Smooth muscle cell (in vitro differentiated cells): ENCODE measurements around the gene CHST15. TPM values are rescaled to one million over a fixed set of nuclear protein-coding genes. Genes with fewer than 3 reads are reported as not detected.

ENCODE experiments used
- DNase-seq: peaks from one replicate; lab custom pipeline; 2025; ENCODE audit not compliant: unreplicated experiment; lab: John Stamatoyannopoulos, UW
- H2AFZ ChIP-seq: fragments of 200-600 bp; sonication (generic); 2 replicates; pipeline ENCODE4 v1.6.0; 2016; ENCODE audit warnings: antibody characterized with exemption, low read depth, mild to moderate bottlenecking
- H3F3A ChIP-seq: fragments of 200-600 bp; sonication (generic); 2 replicates; pipeline ENCODE4 v1.6.0; 2017; ENCODE audit warnings: antibody characterized with exemption, low read depth
- H3K27ac ChIP-seq: fragments of 200-600 bp; sonication (generic); 2 replicates; pipeline ENCODE4 v1.5.1; 2016; ENCODE audit warnings: low read depth, mild to moderate bottlenecking
- H3K27me3 ChIP-seq: fragments of 200-600 bp; sonication (generic); 2 replicates; pipeline ENCODE4 v1.6.1; 2016; ENCODE audit warnings: low read depth, mild to moderate bottlenecking
- H3K36me3 ChIP-seq: fragments of 200-600 bp; sonication (generic); 2 replicates; pipeline ENCODE4 v1.5.1; 2016; ENCODE audit warnings: low read depth
- H3K4me1 ChIP-seq: fragments of 200-600 bp; sonication (generic); 2 replicates; pipeline ENCODE4 v1.5.1; 2016; ENCODE audit warnings: low read depth
- H3K4me2 ChIP-seq: fragments of 200-600 bp; sonication (generic); 2 replicates; pipeline ENCODE4 v1.6.0; 2016; ENCODE audit warnings: mild to moderate bottlenecking
- H3K4me3 ChIP-seq: fragments of 200-600 bp; sonication (generic); 2 replicates; pipeline ENCODE4 v1.5.1; 2016; ENCODE audit warnings: mild to moderate bottlenecking
- H3K79me2 ChIP-seq: fragments of 200-600 bp; sonication (generic); 2 replicates; pipeline ENCODE4 v1.6.0; 2016; ENCODE audit warnings: low read depth, mild to moderate bottlenecking
- H3K9ac ChIP-seq: fragments of 200-600 bp; sonication (generic); 2 replicates; pipeline ENCODE4 v1.6.0; 2016; ENCODE audit warnings: low read depth
- H3K9me3 ChIP-seq: fragments of 200-600 bp; sonication (generic); replicated peaks from 2 replicates; pipeline ENCODE4 v1.5.1; 2016; ENCODE audit warnings: low read depth
- H4K20me1 ChIP-seq: fragments of 200-600 bp; sonication (generic); 2 replicates; pipeline ENCODE4 v1.6.0; 2016; ENCODE audit warnings: low read depth
- WGBS: methylation state at CpG from one replicate; pipeline ENCODE4 v1.1.7; 2016; ENCODE audit warnings: low lambda C conversion rate; 5-methylcytosine and 5-hydroxymethylcytosine counted together
- polyA plus RNA-seq: library from polyadenylated mRNA; unstranded; fragments of >200 nt; fragmentation: Nextera tagmentation; extraction: Ambion mirVana; gene quantifications from 2 replicates; pipeline ENCODE4 v1.2.1, GENCODE V29; 2016
- total RNA-seq: library from RNA; depleted of rRNA; stranded (reverse); fragments of >200 nt; gene quantifications from 2 replicates; pipeline ENCODE4 v1.2.3, GENCODE V29; 2014
- TF ChIP-seq, protein P1 (sequence below): fragments of 200-600 bp; sonication (generic); IDR thresholded peaks from 2 replicates; pipeline ENCODE4 v1.5.1; 2017; ENCODE audit warnings: borderline replicate concordance, mild to moderate bottlenecking, antibody characterized with exemption; ENCODE audit not compliant: insufficient read depth, poor library complexity, severe bottlenecking

The CHST15 gene
- total and polyA plus RNA-seq, 2 experiments from 2014 or later, result 14.1 to 20.4 TPM

DNA sequence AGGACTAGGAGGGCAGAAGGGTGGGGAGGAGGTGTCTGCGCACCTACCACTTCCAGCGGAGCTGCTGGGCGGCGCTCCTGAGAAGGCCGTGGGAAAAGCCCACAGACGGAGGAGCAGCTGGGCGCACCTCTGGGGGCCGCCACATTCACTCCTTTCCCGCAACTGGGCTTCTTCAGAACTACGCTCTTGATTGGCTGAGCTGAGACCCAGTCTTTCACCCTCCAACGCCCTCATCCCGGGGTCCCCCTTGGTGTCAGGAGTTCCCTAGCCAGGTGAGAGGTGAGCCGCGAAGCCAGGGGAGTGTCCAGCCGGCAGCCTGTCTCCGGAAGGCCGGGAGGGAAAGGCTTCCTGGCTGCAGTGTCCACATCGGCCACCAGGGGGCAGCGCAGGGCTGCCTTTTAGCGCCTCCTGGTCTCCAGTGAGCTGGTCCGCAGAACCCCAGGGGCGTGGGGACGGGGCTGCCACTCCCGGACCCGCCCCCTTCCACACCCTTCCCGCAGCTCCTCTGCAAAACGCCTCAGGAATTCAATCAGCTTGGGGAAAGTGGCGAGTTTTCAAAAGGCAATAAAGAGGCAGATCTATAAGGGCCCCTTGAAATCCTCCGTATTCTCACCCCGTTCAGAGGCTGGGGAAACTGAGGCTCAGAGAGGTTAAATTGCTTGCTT is 98.8 kb downstream of the CHST15 start:
- TF ChIP-seq, protein P1, sequence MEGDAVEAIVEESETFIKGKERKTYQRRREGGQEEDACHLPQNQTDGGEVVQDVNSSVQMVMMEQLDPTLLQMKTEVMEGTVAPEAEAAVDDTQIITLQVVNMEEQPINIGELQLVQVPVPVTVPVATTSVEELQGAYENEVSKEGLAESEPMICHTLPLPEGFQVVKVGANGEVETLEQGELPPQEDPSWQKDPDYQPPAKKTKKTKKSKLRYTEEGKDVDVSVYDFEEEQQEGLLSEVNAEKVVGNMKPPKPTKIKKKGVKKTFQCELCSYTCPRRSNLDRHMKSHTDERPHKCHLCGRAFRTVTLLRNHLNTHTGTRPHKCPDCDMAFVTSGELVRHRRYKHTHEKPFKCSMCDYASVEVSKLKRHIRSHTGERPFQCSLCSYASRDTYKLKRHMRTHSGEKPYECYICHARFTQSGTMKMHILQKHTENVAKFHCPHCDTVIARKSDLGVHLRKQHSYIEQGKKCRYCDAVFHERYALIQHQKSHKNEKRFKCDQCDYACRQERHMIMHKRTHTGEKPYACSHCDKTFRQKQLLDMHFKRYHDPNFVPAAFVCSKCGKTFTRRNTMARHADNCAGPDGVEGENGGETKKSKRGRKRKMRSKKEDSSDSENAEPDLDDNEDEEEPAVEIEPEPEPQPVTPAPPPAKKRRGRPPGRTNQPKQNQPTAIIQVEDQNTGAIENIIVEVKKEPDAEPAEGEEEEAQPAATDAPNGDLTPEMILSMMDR, result peak; percentile 98
- peak overlapping the region; percentile 85 for H3K4me2 ChIP-seq
- WGBS, result 16% methylated on average over 27 of the region's 30 CpGs
- H3F3A ChIP-seq, result peaks cover 5% of the 10 kb centered on the region
- no peaks in the 10 kb centered on the region for H4K20me1 ChIP-seq
- peak overlapping the region; percentile 28 for H3K9ac ChIP-seq
- peak overlapping the region; percentile 28 for H2AFZ ChIP-seq
- peak; percentile 84 for DNase-seq
- H3K79me2 ChIP-seq, result no peaks in the 10 kb centered on the region
- no peaks in the 10 kb centered on the region for H3K36me3 ChIP-seq
- peaks cover 5% of the 10 kb centered on the region for H3K4me1 ChIP-seq
- peaks cover 6% of the 10 kb centered on the region for H3K27me3 ChIP-seq
- no peaks in the 10 kb centered on the region for H3K9me3 ChIP-seq
- peak overlapping the region; percentile 41 for H3K4me3 ChIP-seq
- peak overlapping the region; percentile 92 for H3K27ac ChIP-seq

DNA sequence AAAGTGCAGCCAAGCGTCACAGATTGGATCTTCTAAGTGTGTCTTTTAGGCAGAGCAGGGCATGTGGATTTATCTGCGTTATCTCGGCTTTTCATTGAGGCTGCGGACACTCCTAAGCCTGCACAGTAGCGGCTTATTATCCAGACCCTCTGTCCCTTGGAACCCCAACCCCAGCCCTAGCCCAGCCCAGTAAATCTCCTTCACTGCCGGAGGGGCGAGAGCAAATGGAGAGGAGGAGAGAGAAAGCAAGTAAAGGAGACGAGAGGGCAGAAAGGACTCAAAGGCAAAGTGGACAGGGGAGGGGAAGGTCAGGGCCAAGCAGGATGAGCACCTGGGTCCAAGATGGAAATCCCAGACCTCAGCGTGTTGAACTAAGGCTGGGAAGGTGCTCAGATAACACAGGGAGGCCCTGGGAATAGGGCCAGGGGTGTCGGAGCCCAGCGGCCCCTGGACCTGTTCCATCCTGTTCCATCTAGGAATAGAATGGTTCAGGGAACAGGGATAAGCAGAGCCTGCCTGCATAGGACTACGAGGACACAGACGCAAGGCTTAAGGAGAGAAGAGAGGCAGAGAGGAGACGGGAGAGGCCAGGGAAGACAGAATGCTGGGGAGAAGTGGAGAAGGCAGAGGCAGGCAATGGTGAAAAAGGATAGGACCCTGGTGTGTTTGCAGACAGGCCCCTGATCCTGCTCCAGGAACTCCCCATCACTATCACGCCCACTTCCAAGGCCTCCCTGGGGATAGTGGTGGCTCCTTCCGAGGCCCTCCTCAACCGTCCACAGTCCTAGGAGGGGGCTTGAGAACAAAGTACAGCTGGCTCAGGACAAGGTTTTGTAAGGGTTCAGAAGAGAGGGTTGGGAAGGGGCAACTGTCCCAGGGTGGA is 99.6 kb downstream of the CHST15 start:
- TF ChIP-seq, protein P1, result no peak
- no peak for DNase-seq
- Histone ChIP-seq H3K27me3 (peaks cover 6% of the 10 kb centered on the region), H3K4me3 (no peak overlapping the region), H3K9ac (no peak overlapping the region), H2AFZ (no peak overlapping the region), H3K36me3 (no peaks in the 10 kb centered on the region), H4K20me1 (no peaks in the 10 kb centered on the region), H3K79me2 (no peaks in the 10 kb centered on the region), H3F3A (peaks cover 5% of the 10 kb centered on the region), H3K4me2 (peak overlapping the region; percentile 85), H3K4me1 (peaks cover 5% of the 10 kb centered on the region), H3K9me3 (no peaks in the 10 kb centered on the region), H3K27ac (no peak overlapping the region)
- WGBS, result 85% methylated on average over 17 of the region's 17 CpGs

DNA sequence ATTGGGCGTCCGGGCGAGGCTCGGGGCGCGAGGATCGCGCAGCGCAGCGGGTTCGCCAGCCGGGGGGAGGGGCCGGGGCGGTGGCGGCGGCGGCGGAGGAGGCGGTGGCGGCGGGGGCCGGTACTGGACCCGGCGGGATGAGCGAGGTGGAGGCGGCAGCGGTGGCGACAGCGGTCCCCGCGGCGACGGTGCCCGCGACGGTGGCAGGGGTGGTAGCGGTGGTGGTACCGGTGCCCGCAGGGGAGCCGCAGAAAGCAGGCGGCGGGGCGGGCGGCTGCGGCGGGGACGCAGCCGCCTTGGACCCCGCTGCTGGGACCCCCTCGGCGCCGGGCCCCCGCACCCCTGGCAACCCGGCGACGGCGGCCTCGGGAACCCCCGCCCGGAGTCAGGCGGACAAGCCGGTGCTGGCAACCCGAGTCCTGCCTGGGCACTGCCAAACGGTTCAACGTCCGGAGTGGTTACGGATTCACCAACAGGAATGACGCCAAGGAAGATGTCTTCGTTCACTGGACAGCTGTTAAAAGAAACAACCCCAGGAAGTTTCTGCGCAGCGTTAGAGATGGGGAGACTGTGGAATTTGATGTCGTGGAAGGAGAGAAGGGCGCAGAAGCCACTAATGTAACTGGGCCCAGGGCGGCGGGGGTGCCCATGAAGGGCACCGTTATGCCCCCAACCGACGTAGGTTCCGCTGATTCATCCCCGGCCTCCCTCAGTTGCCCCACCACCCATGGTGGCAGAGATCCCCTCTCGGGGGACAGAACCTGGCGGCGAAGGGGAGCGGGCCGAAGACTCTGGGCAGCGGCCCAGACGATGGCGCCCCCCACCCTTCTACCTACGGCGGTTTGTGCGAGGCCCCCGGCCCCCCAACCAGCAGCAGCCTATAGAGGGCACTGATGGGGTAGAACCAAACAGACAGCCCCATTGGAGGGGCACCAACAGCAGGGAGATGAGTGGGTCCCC is 101.5 kb downstream of the CHST15 start:
- H3K9ac ChIP-seq, result no peak overlapping the region
- H3F3A ChIP-seq, result peaks cover 2% of the 10 kb centered on the region
- no peak overlapping the region for H2AFZ ChIP-seq
- no peaks in the 10 kb centered on the region for H4K20me1 ChIP-seq
- H3K4me1 ChIP-seq, result peaks cover 2% of the 10 kb centered on the region
- TF ChIP-seq, protein P1, result no peak
- no peak overlapping the region for H3K4me2 ChIP-seq
- H3K36me3 ChIP-seq, result no peaks in the 10 kb centered on the region
- peaks cover 6% of the 10 kb centered on the region for H3K27me3 ChIP-seq
- H3K27ac ChIP-seq, result no peak overlapping the region
- H3K9me3 ChIP-seq, result no peaks in the 10 kb centered on the region
- no peak overlapping the region for H3K4me3 ChIP-seq
- no peaks in the 10 kb centered on the region for H3K79me2 ChIP-seq
- 94% methylated on average over 34 of the region's 92 CpGs for WGBS
- no peak for DNase-seq
